SH-SY5Y (cell line): Measurements from ENCODE around the gene IL17RA.

ENCODE experiments used
- GATA2 ChIP-seq: IDR thresholded peaks from 2 replicates; pipeline ENCODE4 v1.6.1; 2011; ENCODE audit warnings: mild to moderate bottlenecking, low read depth, low read length
- GATA3 ChIP-seq: IDR thresholded peaks from 2 replicates; pipeline ENCODE4 v1.6.1; 2011; ENCODE audit warnings: low read depth, mild to moderate bottlenecking, low read length, moderate library complexity

DNA sequence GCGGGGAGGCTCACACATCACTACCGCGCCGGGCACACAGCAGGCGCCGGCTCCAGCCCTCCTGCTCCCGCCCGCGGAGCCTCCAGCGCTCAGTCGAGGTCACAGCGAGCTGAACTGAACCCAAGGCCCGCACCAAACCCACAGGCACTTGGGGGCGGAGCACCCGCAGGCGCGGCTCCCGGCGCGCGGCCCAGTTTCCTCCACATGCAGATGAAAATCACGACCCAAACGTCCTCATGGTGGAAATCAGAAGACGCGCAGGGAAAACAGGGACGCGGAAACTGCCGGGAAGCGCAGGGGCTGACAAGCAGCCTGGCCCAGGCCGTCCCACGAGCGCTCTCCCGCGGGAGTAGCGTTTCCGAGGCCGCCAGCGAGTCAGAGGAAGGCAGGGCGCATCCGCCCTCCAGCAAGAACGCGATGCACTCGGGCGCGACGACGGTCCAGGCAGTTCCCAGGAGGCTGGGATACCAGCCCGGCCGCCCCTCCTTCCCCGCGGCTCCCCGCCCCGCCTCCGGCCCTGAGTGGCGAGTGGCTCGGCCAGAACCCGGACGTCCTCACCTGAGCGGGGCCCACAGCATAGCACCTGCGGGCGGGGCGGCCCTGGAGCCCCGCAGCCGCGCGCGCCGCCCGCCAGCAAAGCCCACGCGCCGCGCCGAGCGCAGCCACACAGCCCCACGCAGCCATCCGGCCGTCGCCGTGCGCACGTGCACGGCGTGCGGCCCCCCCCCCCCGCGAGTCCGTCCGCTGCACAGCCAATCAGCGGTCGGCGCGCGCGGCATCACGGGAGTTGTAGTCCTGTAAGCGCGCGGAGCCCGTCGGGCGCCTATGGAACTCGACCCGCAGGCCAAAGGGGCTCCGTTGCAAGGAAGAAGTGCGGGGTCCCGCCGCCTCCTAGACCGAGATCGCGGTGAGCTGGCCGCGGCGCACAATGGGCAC, 74.0 kb downstream of the IL17RA start, which contains the start of gene HDHD5:
- TF ChIP-seq GATA2: no peak
- no peak for TF ChIP-seq GATA3
